NB4 (cell line): ENCODE data around the gene CEPT1.

Source experiments
- CTCF ChIP-seq: IDR thresholded peaks from one replicate; pipeline ENCODE4 v1.5.1; 2012; ENCODE audit warnings: low read depth, low read length
- MAX ChIP-seq: IDR thresholded peaks from 2 replicates; pipeline ENCODE4 v1.6.1; 2011; ENCODE audit warnings: low read depth, low read length
- POLR2A ChIP-seq: IDR thresholded peaks from 2 replicates; pipeline ENCODE4 v1.6.1; 2011; ENCODE audit warnings: mild to moderate bottlenecking; ENCODE audit not compliant: insufficient read length; ENCODE audit errors: extremely low read depth

- TF ChIP-seq CTCF (no peak), POLR2A (no peak), MAX (no peak)
Measured at GRCh38 chr1:111195002-111195684, 55.1 kb downstream of the CEPT1 start.
